ENCODE measurements around the gene KIF21A.

KIF21A gene

DNA sequence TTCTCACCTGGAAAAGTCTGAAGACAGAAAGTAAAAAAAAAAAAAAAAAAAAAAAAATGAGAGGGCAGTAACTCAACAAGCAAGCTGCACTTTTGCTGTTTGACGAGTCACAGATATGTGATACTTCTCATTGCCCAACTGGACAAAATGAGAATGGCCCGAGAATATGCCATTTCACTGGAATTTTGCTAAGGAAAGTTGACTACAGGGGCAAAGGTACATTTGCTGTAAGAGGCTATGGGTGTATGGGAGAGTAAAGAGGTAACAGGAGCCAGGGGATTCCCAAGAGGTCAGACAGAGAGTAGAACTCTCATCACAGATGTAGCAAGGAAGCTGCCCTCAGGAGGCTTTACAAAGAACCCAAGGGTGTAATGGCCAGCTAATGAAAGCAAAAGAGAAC is 22.9 kb downstream of the KIF21A start:
- TF ChIP-seq, protein P1, sequence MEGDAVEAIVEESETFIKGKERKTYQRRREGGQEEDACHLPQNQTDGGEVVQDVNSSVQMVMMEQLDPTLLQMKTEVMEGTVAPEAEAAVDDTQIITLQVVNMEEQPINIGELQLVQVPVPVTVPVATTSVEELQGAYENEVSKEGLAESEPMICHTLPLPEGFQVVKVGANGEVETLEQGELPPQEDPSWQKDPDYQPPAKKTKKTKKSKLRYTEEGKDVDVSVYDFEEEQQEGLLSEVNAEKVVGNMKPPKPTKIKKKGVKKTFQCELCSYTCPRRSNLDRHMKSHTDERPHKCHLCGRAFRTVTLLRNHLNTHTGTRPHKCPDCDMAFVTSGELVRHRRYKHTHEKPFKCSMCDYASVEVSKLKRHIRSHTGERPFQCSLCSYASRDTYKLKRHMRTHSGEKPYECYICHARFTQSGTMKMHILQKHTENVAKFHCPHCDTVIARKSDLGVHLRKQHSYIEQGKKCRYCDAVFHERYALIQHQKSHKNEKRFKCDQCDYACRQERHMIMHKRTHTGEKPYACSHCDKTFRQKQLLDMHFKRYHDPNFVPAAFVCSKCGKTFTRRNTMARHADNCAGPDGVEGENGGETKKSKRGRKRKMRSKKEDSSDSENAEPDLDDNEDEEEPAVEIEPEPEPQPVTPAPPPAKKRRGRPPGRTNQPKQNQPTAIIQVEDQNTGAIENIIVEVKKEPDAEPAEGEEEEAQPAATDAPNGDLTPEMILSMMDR (IDR thresholded peaks at IDR 0.05; ENCODE audit: insufficient read depth, low read depth, low read length, missing control alignments) = no peak
- H3K4me3 ChIP-seq (ENCODE audit: low read depth, low read length) = no peak overlapping the region
- DNase-seq (ENCODE audit: low read depth) = no peak

DNA sequence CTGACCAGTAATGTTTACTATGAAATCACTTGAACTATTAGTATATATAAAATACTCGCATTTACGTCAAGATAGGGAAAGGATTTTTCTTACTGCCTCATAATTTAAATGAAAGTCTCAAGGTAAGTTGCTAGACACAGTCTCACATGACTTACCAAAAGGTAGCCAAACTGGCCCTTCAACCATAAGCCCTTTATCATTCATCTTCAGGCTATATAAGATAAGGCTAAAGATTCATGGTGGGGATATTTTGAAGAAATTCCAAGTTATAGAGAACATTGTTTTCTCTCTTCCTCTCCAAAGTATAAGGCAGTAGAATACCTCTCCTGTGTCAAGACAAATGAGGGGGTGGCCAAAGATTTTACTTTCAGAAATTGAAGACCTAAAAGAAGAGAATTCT is 23.4 kb downstream of the KIF21A start:
- H3K4me3 ChIP-seq (ENCODE audit: low read depth, low read length) = no peak overlapping the region
- TF ChIP-seq, protein P1 (IDR thresholded peaks at IDR 0.05; ENCODE audit: insufficient read depth, low read depth, low read length, missing control alignments) = no peak
- DNase-seq (ENCODE audit: low read depth) = no peak

DNA sequence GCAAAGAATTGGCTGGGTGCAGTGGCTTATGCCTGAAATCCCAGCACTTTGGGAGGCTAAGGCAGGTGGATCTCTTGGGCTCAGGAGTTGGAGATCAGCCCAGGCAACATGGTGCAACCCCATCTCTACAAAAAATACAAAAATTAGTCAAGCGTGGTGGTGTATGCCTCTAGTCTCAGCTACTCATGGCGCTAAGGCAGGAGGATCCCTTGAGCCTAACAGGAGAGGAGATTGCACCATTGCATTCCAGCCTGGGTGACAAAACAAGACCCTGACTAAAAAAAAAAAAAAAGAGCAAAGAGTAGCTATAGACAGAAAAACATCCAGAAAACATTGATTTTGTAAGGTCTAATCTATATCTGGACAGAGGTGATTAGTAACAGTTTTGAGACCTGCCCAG is 25.0 kb downstream of the KIF21A start:
- no peak overlapping the region for H3K4me3 ChIP-seq (ENCODE audit: low read depth, low read length)
- no peak for DNase-seq (ENCODE audit: low read depth)
- TF ChIP-seq, protein P1 (IDR thresholded peaks at IDR 0.05; ENCODE audit: insufficient read depth, low read depth, low read length, missing control alignments) = no peak

DNA sequence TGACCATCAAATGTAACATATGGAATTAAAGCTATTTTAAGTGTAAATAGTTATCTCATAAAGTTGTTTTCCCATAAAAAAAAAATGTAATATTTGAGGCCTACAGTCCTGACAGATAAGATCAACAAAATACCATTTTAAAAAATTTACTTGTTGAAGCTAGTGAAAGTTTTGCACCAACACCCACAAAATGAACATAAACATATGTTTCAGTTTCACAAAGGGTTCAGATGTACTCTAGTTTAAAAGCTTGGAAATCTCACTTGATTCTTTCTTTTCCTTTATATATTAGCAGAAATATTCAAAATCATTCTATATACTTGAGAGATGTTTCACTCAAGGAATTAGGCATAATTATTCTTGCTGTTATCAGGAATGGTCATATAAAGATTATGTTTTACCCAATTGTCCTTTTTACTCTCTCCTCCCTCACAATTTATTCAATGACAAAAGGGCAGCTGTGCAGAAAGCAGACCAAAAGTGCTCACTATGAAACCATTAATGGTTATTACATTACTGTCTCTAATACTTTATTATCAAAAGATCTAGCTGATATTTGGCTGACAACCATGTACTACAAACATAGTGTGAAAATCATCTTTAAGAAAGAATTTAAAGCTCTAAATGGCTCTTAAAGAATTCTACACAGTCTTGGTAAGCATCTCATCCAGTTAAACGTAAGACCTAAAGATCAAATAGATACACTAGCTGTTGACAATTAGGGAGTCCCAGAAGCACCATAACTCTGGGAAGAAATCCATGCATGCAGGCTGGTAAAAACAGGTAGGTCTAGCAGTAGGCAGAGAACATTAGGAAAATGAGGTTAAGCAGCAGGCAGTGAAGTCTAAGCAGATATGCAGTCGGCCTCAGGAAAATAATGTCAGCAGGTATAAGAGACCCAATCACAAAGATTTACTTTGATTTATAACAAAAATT is 28.8 kb downstream of the KIF21A start:
- TF ChIP-seq, protein P1 (IDR thresholded peaks at IDR 0.05; ENCODE audit: insufficient read depth, low read depth, low read length, missing control alignments) = no peak
- H3K4me3 ChIP-seq (ENCODE audit: low read depth, low read length) = no peak overlapping the region
- DNase-seq (ENCODE audit: low read depth) = no peak

DNA sequence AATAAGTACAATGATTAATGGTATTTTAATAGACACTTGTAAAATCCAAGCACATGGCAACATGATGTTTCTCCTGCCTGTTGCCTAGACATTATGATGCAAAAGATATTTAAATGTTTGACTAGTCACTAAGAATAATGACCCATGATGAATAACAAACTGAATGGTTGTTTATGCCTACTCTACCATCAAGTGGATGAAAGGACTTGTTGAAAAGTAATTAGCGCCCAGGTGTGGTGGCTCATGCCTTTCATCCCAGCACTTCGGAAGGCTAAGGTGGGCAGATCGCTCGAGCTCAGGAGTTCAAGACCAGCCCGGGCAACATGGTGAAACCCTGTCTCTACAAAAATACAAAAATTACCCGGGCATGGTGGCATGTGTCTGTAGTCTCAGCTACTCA is 30.7 kb downstream of the KIF21A start:
- TF ChIP-seq, protein P1 (IDR thresholded peaks at IDR 0.05; ENCODE audit: insufficient read depth, low read depth, low read length, missing control alignments) = no peak
- no peak for DNase-seq (ENCODE audit: low read depth)
- H3K4me3 ChIP-seq (ENCODE audit: low read depth, low read length) = no peak overlapping the region

DNA sequence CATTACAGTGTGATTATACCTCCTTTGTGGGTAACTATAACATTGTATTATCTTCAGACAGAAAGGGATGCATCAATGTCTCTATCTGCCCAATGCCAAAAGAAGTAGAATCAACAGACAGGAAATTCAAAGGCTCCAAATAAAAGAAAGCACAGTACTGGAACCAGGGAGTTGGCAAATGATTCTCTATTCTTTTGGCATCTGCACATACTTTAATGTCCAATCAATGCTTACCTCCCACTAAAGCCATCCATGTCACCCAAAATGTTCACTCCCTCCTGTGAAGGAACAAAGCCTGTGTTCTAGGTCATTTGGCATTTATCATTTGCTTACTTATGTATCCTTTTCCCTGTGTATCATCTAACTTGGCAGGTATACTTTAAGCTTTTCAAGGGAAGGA is 36.7 kb downstream of the KIF21A start:
- H3K4me3 ChIP-seq (ENCODE audit: low read depth, low read length) = no peak overlapping the region
- TF ChIP-seq, protein P1 (IDR thresholded peaks at IDR 0.05; ENCODE audit: insufficient read depth, low read depth, low read length, missing control alignments) = no peak
- DNase-seq (ENCODE audit: low read depth) = no peak
